ENCODE results near the gene ROR1. TPM values are rescaled to one million over a fixed set of nuclear protein-coding genes. Genes with fewer than 3 reads are reported as not detected.

ROR1 gene
- total and polyA plus RNA-seq, 9 of the 15 experiments (the other 6 are each of a cell fraction or from before 2014, with no cell fraction given): 0.02 TPM; not detected in 8

- Histone ChIP-seq H3K79me2 (ENCODE audit: control insufficient read depth, insufficient read depth, low read length) (no peaks in the 10 kb centered on the region), H3K4me2 (ENCODE audit: insufficient read depth, low read length) (no peak overlapping the region), H3K9me3 (replicated peaks; ENCODE audit: control insufficient read depth, insufficient read depth, low read depth, low read length) (no peaks in the 10 kb centered on the region), H3K4me3 (no peak overlapping the region), H3K9ac (ENCODE audit: insufficient read depth in 1 of 2, low read depth in 2 of 2, low read length in 2 of 2) (no peak overlapping the region), H3K4me1 (replicated peaks in 1 of 2; ENCODE audit: control insufficient read depth in 2 of 2, insufficient read depth in 2 of 2, low read length in 2 of 2) (no peaks in the 10 kb centered on the region), H3K9me1 (ENCODE audit: control insufficient read depth, insufficient read depth, low read length) (no peaks in the 10 kb centered on the region), H3K36me3 (ENCODE audit: control insufficient read depth, insufficient read depth, low read length) (no peaks in the 10 kb centered on the region), H2AFZ (ENCODE audit: low read depth, low read length) (no peak overlapping the region), H3K27ac (ENCODE audit: extremely low read depth, low read depth, low read length) (no peak overlapping the region), H4K20me1 (replicated peaks; ENCODE audit: control insufficient read depth, insufficient read depth, low read length) (no peaks in the 10 kb centered on the region), H3K27me3 (ENCODE audit: control insufficient read depth in 2 of 2, insufficient read depth in 2 of 2, low read length in 2 of 2) (no peaks in the 10 kb centered on the region)
- in situ Hi-C loops (cut with MboI) (no loop called here), intact Hi-C loops (cut with micrococcal nuclease) (no loop called here)
- CTCF ChIA-PET (ENCODE audit: low intra/inter-chr PET ratio): no interaction called here
- no TSS peak for BruUV-seq (replicated peaks)
- 0% methylated on average over 1 of the region's 1 CpG for WGBS (ENCODE audit: insufficient coverage, low coverage, missing lambda C conversion rate)
- no peak for DNase-seq (ENCODE audit: extremely low read depth in 1 of 4, low spot score in 3 of 4)
- POLR2A ChIA-PET: interaction anchor here (0.9 kb wide), 1 partner anchor 19 kb away, joined by 3 read pairs; no protein-coding TSS in a partner anchor
- ATAC-seq: no peak
- no peak for FAIRE-seq
- TF ChIP-seq SMAD3 (CRISPR knock-in tag; conservative IDR thresholded peaks at IDR 0.05) (no peak), RFX1 (IDR thresholded peaks at IDR 0.05) (no peak), MED1 (CRISPR knock-in tag; IDR thresholded peaks at IDR 0.05; ENCODE audit: borderline replicate concordance) (no peak), KDM5B (IDR thresholded peaks at IDR 0.05; ENCODE audit: insufficient replicate concordance, low read depth, low read length) (no peak), E2F5 (CRISPR knock-in tag; IDR thresholded peaks at IDR 0.05) (no peak), NR0B1 (IDR thresholded peaks at IDR 0.05; ENCODE audit: partially characterized antibody) (no peak), EGR1 (conservative IDR thresholded peaks at IDR 0.05) (no peak), RHOXF2B (CRISPR knock-in tag; conservative IDR thresholded peaks at IDR 0.05) (no peak), MCM5 (IDR thresholded peaks at IDR 0.05; ENCODE audit: low read depth) (no peak), SNIP1 (IDR thresholded peaks at IDR 0.05; ENCODE audit: low read depth) (no peak), MITF (IDR thresholded peaks at IDR 0.05) (no peak), HDGF (IDR thresholded peaks at IDR 0.05) (no peak), PPARD (CRISPR knock-in tag; IDR thresholded peaks at IDR 0.05) (no peak)
Observed at GRCh38 chr1:63934697-63935096, 160.9 kb downstream of the ROR1 start.
